ENCODE data around the gene CHAC1. TPM values are rescaled to one million over a fixed set of nuclear protein-coding genes. Genes with fewer than 3 reads are reported as not detected.

The CHAC1 gene, protein sequence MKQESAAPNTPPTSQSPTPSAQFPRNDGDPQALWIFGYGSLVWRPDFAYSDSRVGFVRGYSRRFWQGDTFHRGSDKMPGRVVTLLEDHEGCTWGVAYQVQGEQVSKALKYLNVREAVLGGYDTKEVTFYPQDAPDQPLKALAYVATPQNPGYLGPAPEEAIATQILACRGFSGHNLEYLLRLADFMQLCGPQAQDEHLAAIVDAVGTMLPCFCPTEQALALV
- 10 to 100 TPM in 1 of 2 donors, 1 to 10 TPM in 1; 5.5 to 23.3 TPM for total RNA-seq

DNA sequence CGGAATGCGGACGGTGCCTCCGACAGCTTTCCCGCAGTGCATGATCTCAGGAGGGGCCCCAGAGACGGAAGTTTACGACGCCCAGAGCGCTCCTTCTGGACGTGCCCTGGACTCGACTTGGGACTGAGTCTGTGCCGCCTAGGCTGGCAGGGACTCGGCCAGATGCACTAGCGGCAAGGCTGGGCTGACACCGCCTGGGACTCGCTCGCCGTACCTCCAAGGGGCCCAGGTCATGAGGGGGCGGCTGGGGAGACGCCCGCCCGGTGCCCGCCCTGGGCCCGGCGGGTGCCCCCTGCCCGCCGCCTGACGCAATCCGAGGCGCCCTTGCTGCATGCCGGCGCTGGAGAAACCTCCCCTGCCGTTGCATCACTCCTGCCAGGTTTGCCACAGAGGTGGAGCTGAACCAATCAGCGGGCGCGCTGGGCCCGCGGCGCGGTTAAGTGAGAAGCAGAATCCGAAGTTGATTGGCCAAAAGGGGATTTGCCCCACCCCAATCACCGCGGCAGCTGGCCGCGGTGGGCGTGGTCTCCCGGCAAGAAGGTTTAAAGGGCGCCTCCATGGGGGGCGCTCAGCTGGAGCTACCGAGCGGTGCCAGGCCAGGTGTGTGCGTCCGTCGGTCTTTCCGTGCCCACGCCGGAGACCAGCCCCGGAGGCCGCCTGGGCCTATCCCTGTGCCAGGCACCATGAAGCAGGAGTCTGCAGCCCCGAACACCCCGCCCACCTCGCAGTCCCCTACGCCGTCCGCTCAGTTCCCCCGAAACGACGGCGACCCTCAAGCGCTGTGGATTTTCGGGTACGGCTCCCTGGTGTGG, at the start of gene CHAC1:
CHAC1 (plus strand) TSS at position 571 of the 812 bp plus-strand sequence; CDS start at position 684, 113 bp downstream.

GRCh38 chr15:40928821-40929659, 24.2 kb upstream of the CHAC1 start, which contains the start of gene DLL4:
TSS of gene DLL4 (plus strand) at chr15:40929340. CDS start at chr15:40929669, 329 bp downstream.

Small RNAs within 50 kb of the gene (small RNA-seq; reads per million reads assigned to genes)
- gene ISCA1P4, result 0 reads per million in 2 donors

Other genes with a start within 250 kb of the CHAC1 start
- 10 to 100 TPM; 18.6 to 24.8 TPM for gene RMDN3, start 198.2 kb upstream of the CHAC1 start, total RNA-seq
- gene GCHFR, start 189.4 kb upstream of the CHAC1 start, total RNA-seq, result 1 to 10 TPM; 1.7 to 2.1 TPM
- not detected for gene C15orf62, start 183.5 kb upstream of the CHAC1 start, total RNA-seq
- gene ZFYVE19, start 146.4 kb upstream of the CHAC1 start, total RNA-seq, result 10 to 100 TPM; 42.7 to 46.6 TPM
- 10 to 100 TPM; 17.9 to 26.3 TPM for gene DNAJC17, start 146.0 kb upstream of the CHAC1 start, total RNA-seq
- not detected for gene PPP1R14D, start 124.8 kb upstream of the CHAC1 start, total RNA-seq
- gene SPINT1, start 109.4 kb upstream of the CHAC1 start, total RNA-seq, result 10 to 100 TPM; 12.0 to 15.7 TPM
- under 1 TPM in 1 of 2 donors, not detected in 1; under 0.01 TPM for gene RHOV, start 79.2 kb upstream of the CHAC1 start, total RNA-seq
- gene VPS18, start 59.0 kb upstream of the CHAC1 start, total RNA-seq, result 100 to 1,000 TPM in 1 of 2 donors, 10 to 100 TPM in 1; 90.2 to 109 TPM
- under 1 TPM; under 0.01 to 0.33 TPM for gene DLL4, start 24.1 kb upstream of the CHAC1 start, total RNA-seq
- 10 to 100 TPM; 19.6 to 21.3 TPM for gene INO80, start 162.8 kb downstream of the CHAC1 start, total RNA-seq